ENCODE data around the gene FGD6. TPM values are rescaled to one million over a fixed set of nuclear protein-coding genes. Genes with fewer than 3 reads are reported as not detected.

The FGD6 gene
- total and polyA plus RNA-seq, 8 donors = 13.8 to 36.0 (median 16.0) TPM

GRCh38 chr12:95228617-95229016 lies 11.3 kb upstream of the FGD6 start:
- Histone ChIP-seq H3K4me1 (peaks cover 8 to 25% of the 10 kb centered on the region in 2 donors), H3K9me3 (no peaks in the 10 kb centered on the region), H3K27ac (no peak overlapping the region), H3K4me3 (no peak overlapping the region), H3K27me3 (no peaks in the 10 kb centered on the region), H3K36me3 (peaks cover 0 to 7% of the 10 kb centered on the region in 2 donors)
- TF ChIP-seq CTCF (IDR thresholded peaks at IDR 0.05) = no peak
- DNase-seq = no peak
- intact Hi-C loops (cut with DNase I) = no loop called here
- no peak for ATAC-seq

DNA sequence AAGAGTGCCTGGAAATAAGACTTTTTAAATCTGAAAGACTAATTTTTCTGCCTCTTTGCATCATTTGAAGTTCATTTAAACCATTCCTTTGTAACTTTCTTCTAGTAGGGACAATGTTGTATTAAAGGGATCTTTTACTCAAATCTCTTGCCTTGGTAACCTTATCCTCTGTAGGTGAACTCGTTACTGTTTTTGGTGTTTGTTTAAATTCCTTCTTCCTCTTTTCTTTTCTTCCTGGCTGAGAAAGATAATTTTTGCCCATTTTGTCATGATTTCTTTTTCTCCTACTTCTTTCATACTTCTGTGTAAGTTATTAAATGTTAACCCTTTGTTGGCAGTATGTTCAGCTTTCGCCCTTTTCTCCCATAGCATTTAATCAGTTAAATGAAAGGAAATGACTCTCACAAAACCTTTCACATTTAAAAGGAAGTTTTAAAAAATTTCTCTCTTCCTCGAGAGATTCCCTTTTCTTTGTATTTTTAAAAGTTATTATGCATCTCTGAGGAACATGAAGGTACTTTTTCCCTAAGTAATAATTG lies 10.6 kb upstream of the FGD6 start:
- Histone ChIP-seq H3K36me3 (peaks cover 0 to 7% of the 10 kb centered on the region in 2 donors), H3K9me3 (no peaks in the 10 kb centered on the region), H3K4me3 (no peak overlapping the region), H3K27ac (peak overlapping the region in 1 of 2 donors; percentile 35), H3K4me1 (peaks cover 8 to 25% of the 10 kb centered on the region in 2 donors), H3K27me3 (no peaks in the 10 kb centered on the region)
- DNase-seq (no peak), ATAC-seq (no peak)
- TF ChIP-seq CTCF (IDR thresholded peaks at IDR 0.05) = no peak
- intact Hi-C loops (cut with DNase I) = no loop called here

DNA sequence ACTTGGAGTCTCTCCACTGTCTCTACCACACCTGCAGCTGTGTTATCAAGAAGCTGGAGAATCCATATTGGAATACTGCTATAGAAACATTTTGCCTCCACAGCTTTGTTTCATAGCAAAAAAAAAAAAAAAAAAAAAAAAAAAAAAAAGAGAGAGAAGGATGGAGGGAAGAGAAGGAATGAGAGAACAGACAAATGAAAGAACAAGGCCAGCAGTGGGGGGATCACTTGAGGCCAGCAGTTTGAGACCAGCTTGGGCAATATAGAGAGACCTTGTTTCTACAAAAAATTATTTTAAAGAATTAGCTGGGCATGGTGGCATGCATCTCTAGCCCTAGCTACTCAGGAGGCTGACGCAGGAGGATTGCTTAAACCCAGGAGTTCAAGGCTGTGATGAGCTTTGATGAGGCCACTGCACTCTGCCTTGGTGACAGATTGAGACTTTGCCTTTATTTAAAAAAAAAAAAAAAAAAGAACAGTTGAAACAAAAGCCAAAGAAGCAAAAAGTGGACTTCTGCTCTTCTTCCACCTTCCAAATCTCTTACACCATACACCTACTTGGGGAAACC lies 8.5 kb upstream of the FGD6 start:
- H3K9me3 ChIP-seq = no peaks in the 10 kb centered on the region
- peaks cover 8 to 21% of the 10 kb centered on the region in 2 donors for H3K4me1 ChIP-seq
- intact Hi-C loops (cut with DNase I) = no loop called here
- no peak for TF ChIP-seq CTCF (IDR thresholded peaks at IDR 0.05)
- H3K36me3 ChIP-seq = peaks cover 0 to 7% of the 10 kb centered on the region in 2 donors
- no peak for ATAC-seq
- no peak overlapping the region for H3K4me3 ChIP-seq
- H3K27me3 ChIP-seq = no peaks in the 10 kb centered on the region
- H3K27ac ChIP-seq = no peak overlapping the region
- no peak for DNase-seq

- DNase-seq (no peak), ATAC-seq (peak; percentile 68)
- peaks cover 8 to 20% of the 10 kb centered on the region in 2 donors for H3K4me1 ChIP-seq
- H3K27me3 ChIP-seq = no peaks in the 10 kb centered on the region
- intact Hi-C loops (cut with DNase I) = no loop called here
- no peak overlapping the region for H3K4me3 ChIP-seq
- no peak for TF ChIP-seq CTCF (IDR thresholded peaks at IDR 0.05)
- H3K27ac ChIP-seq = no peak overlapping the region
- peaks cover 0 to 7% of the 10 kb centered on the region in 2 donors for H3K36me3 ChIP-seq
- no peaks in the 10 kb centered on the region for H3K9me3 ChIP-seq
Observed at GRCh38 chr12:95224202-95225170, 7.2 kb upstream of the FGD6 start.

- intact Hi-C loops (cut with DNase I) = no loop called here
Observed at GRCh38 chr12:95220726-95221125, 3.5 kb upstream of the FGD6 start.

More at GRCh38 chr12:95220726-95221125, 3.5 kb upstream of the FGD6 start:
- no peak overlapping the region for H3K27ac ChIP-seq
- H3K4me1 ChIP-seq = peaks cover under 1 to 27% of the 10 kb centered on the region in 2 donors
- H3K36me3 ChIP-seq = peaks cover 0 to 7% of the 10 kb centered on the region in 2 donors
- no peak overlapping the region for H3K4me3 ChIP-seq
- H3K27me3 ChIP-seq = no peaks in the 10 kb centered on the region
- ATAC-seq (no peak), DNase-seq (no peak)
- H3K9me3 ChIP-seq = no peaks in the 10 kb centered on the region
- no peak for TF ChIP-seq CTCF (IDR thresholded peaks at IDR 0.05)

All from left lung (tissue), 10 donors.